Thoracic aorta (tissue), 2 donors: ENCODE data around the gene C1orf210. TPM values are rescaled to one million over a fixed set of nuclear protein-coding genes. Genes with fewer than 3 reads are reported as not detected.

Experiments
- ATAC-seq: fragments of 150-250 bp; one replicate; pipeline ENCODE4 v1.8.0; 2017; ENCODE audit warnings: low read depth; ENCODE audit not compliant: insufficient number of reproducible peaks, low FRiP score
- DNase-seq: peaks from one replicate; pipeline ENCODE4 v3.0.0-alpha.2; 2020; ENCODE audit warnings: low spot score
- H3K27ac ChIP-seq, 2 donors: fragments of 200-600 bp; sonication (generic); 1 replicate in 1 of 2; 2 replicates in 1 of 2; pipeline ENCODE4 v1.5.1; 2016; ENCODE audit warnings: mild to moderate bottlenecking in 2 of 2, moderate library complexity in 2 of 2
- H3K27me3 ChIP-seq: fragments of 200-600 bp; sonication (generic); replicated peaks from 2 replicates; pipeline ENCODE4 v1.6.0; 2016; ENCODE audit warnings: mild to moderate bottlenecking; ENCODE audit not compliant: insufficient read depth
- H3K36me3 ChIP-seq: fragments of 200-600 bp; sonication (generic); one replicate; pipeline ENCODE4 v1.5.1; 2016
- H3K4me1 ChIP-seq, 2 donors: fragments of 200-600 bp; sonication (generic); 1 replicate in 1 of 2; 2 replicates in 1 of 2; pipeline versions ENCODE4 v1.5.1 to v1.6.0; 2016; ENCODE audit warnings: low read depth in 2 of 2, mild to moderate bottlenecking in 1 of 2; ENCODE audit not compliant: control insufficient read depth in 1 of 2
- H3K4me3 ChIP-seq: fragments of 200-600 bp; sonication (generic); 2 replicates; pipeline ENCODE4 v1.5.1; 2016; ENCODE audit warnings: mild to moderate bottlenecking
- H3K9me3 ChIP-seq: fragments of 200-600 bp; sonication (generic); 2 replicates; pipeline ENCODE4 v1.5.1; 2016
- CTCF ChIP-seq: fragments of 200-600 bp; sonication (generic); IDR thresholded peaks from one replicate; pipeline ENCODE4 v1.5.1; 2019; ENCODE audit warnings: antibody characterized with exemption
- total RNA-seq, 2 donors: library from RNA; depleted of rRNA; stranded (reverse); fragments of >200 nt; gene quantifications; one replicate each; pipeline versions ENCODE4 v1.1.0 to v1.2.3, GENCODE V29; 2016

C1orf210 gene
- total RNA-seq, 2 donors from 2014 or later: not detected

- H3K27me3 ChIP-seq: no peaks in the 10 kb centered on the region
- H3K9me3 ChIP-seq: no peaks in the 10 kb centered on the region
- DNase-seq (no peak), ATAC-seq (no peak)
- no peaks in the 10 kb centered on the region for H3K36me3 ChIP-seq
- H3K27ac ChIP-seq: no peak overlapping the region
- no peak overlapping the region for H3K4me3 ChIP-seq
- H3K4me1 ChIP-seq: no peaks in the 10 kb centered on the region
- no peak for TF ChIP-seq CTCF
Measured at GRCh38 chr1:43286115-43286514, 734 bp upstream of the C1orf210 start.

GRCh38 chr1:43284546-43285110, 753 bp downstream of the C1orf210 start:
- no peaks in the 10 kb centered on the region for H3K9me3 ChIP-seq
- no peaks in the 10 kb centered on the region for H3K27me3 ChIP-seq
- H3K4me3 ChIP-seq: no peak overlapping the region
- no peak for TF ChIP-seq CTCF
- no peak for ATAC-seq
- H3K27ac ChIP-seq: no peak overlapping the region
- no peaks in the 10 kb centered on the region for H3K36me3 ChIP-seq
- DNase-seq: no peak
- H3K4me1 ChIP-seq: no peaks in the 10 kb centered on the region

- no peaks in the 10 kb centered on the region for H3K9me3 ChIP-seq
- no peak overlapping the region for H3K4me3 ChIP-seq
- no peak for TF ChIP-seq CTCF
- H3K27ac ChIP-seq: no peak overlapping the region
- H3K27me3 ChIP-seq: no peaks in the 10 kb centered on the region
- no peaks in the 10 kb centered on the region for H3K36me3 ChIP-seq
- no peak for ATAC-seq
- DNase-seq: no peak
- no peaks in the 10 kb centered on the region for H3K4me1 ChIP-seq
Measured at GRCh38 chr1:43284065-43284464, 1.3 kb downstream of the C1orf210 start.

GRCh38 chr1:43282220-43283195, 2.9 kb downstream of the C1orf210 start:
- DNase-seq (no peak), ATAC-seq (no peak)
- Histone ChIP-seq H3K27ac (no peak overlapping the region), H3K4me1 (no peaks in the 10 kb centered on the region), H3K36me3 (no peaks in the 10 kb centered on the region), H3K27me3 (no peaks in the 10 kb centered on the region), H3K4me3 (no peak overlapping the region), H3K9me3 (no peaks in the 10 kb centered on the region)
- TF ChIP-seq CTCF: no peak

- no peak for TF ChIP-seq CTCF
- no peak overlapping the region for H3K27ac ChIP-seq
- no peaks in the 10 kb centered on the region for H3K4me1 ChIP-seq
- H3K36me3 ChIP-seq: no peaks in the 10 kb centered on the region
- H3K9me3 ChIP-seq: no peaks in the 10 kb centered on the region
- no peaks in the 10 kb centered on the region for H3K27me3 ChIP-seq
- no peak for ATAC-seq
- DNase-seq: no peak
- H3K4me3 ChIP-seq: no peak overlapping the region
Measured at GRCh38 chr1:43280692-43281091, 4.7 kb downstream of the C1orf210 start.
